ENCODE results near the gene DCXR.

GRCh38 chr17:82028966-82029365 is 8.5 kb downstream of the DCXR start:
- TF ChIP-seq CTCF (IDR thresholded peaks at IDR 0.05), result no peak
- no peak for TF ChIP-seq EP300 (IDR thresholded peaks at IDR 0.05)
- no peak for TF ChIP-seq POLR2A (IDR thresholded peaks at IDR 0.05)
